ENCODE results near the gene TRPV2. TPM values are rescaled to one million over a fixed set of nuclear protein-coding genes. Genes with fewer than 3 reads are reported as not detected.

TRPV2 gene
- total and polyA plus RNA-seq, 9 of the 15 experiments (the other 6 are each of a cell fraction or from before 2014, with no cell fraction given), result 10.0 to 97.5 (median 30.3) TPM

- TF ChIP-seq PRMT5 (CRISPR knock-in tag; IDR thresholded peaks at IDR 0.05) (no peak), ZBED1 (IDR thresholded peaks at IDR 0.05) (no peak), MYBL2 (IDR thresholded peaks at IDR 0.05; ENCODE audit: low read depth) (no peak), MYBL2 (CRISPR knock-in tag; IDR thresholded peaks at IDR 0.05; ENCODE audit: borderline replicate concordance) (no peak), SMARCA4 (IDR thresholded peaks at IDR 0.05) (no peak), ZNF24 (IDR thresholded peaks at IDR 0.05) (no peak)
- peaks cover 29% of the 10 kb centered on the region; the same call in 2 of the 3 replicates for H3K36me3 ChIP-seq (ENCODE audit: control insufficient read depth, insufficient read depth, low read length)
- DNase-seq (ENCODE audit: extremely low read depth in 1 of 4, low spot score in 3 of 4) (no peak), ATAC-seq (no peak), FAIRE-seq (no peak)
- 81% methylated on average over 7 of the region's 8 CpGs for WGBS (ENCODE audit: insufficient coverage, low coverage, missing lambda C conversion rate)
- H3K9ac ChIP-seq (ENCODE audit: insufficient read depth in 1 of 2, low read depth in 2 of 2, low read length in 2 of 2), result no peak overlapping the region
- peaks cover 17 to 23% of the 10 kb centered on the region in 2 experiments; a peak in 4 of 5 replicates for H3K4me1 ChIP-seq (replicated peaks in 1 of 2; ENCODE audit: control insufficient read depth in 2 of 2, insufficient read depth in 2 of 2, low read length in 2 of 2)
- intact Hi-C loops (cut with micrococcal nuclease), result loop anchor here (2.0 kb wide), 2 partner anchors 59 to 93 kb away; no protein-coding TSS in a partner anchor
- H3K79me2 ChIP-seq (ENCODE audit: control insufficient read depth, insufficient read depth, low read length), result peaks cover 38% of the 10 kb centered on the region
- POLR2A ChIA-PET, result interaction anchor here (1.7 kb wide), 1 partner anchor 16 kb away, joined by 12 read pairs; no protein-coding TSS in a partner anchor
- no peak overlapping the region for H3K4me2 ChIP-seq (ENCODE audit: insufficient read depth, low read length)
- H3K27ac ChIP-seq (ENCODE audit: extremely low read depth, low read depth, low read length), result no peak overlapping the region
- no peaks in the 10 kb centered on the region for H3K27me3 ChIP-seq (ENCODE audit: control insufficient read depth in 2 of 2, insufficient read depth in 2 of 2, low read length in 2 of 2)
- H3K9me3 ChIP-seq (replicated peaks; ENCODE audit: control insufficient read depth, insufficient read depth, low read depth, low read length), result no peaks in the 10 kb centered on the region
- in situ Hi-C loops (cut with MboI), result no loop called here
- H4K20me1 ChIP-seq (replicated peaks; ENCODE audit: control insufficient read depth, insufficient read depth, low read length), result peaks cover 11% of the 10 kb centered on the region; the same call in 1 of the 2 replicates
- CTCF ChIA-PET (ENCODE audit: low intra/inter-chr PET ratio), result no interaction called here
- no TSS peak for BruUV-seq (replicated peaks)
- no peak overlapping the region for H3K4me3 ChIP-seq
- no peak overlapping the region for H2AFZ ChIP-seq (ENCODE audit: low read depth, low read length)
- no peaks in the 10 kb centered on the region for H3K9me1 ChIP-seq (ENCODE audit: control insufficient read depth, insufficient read depth, low read length)
Measured at GRCh38 chr17:16379654-16380053, 35.7 kb upstream of the TRPV2 start.
